HEK293 (cell line): ENCODE measurements around the gene CLDN34.

Experiments used
- ZNF274 ChIP-seq, 2 experiments: fragments of 200-500 bp in 1 of 2; fragments of 450-650 bp in 1 of 2; sonication (Bioruptor generic) in 1 of 2; formaldehyde crosslinking in 1 of 2; IDR thresholded peaks; 2 replicates each; pipeline versions ENCODE4 v1.5.1 to v1.6.1; 2014 to 2016; ENCODE audit warnings: borderline replicate concordance in 1 of 2, inconsistent platforms in 1 of 2, low read length in 1 of 2, missing biosample characterization in 1 of 2, missing genetic modification characterization in 1 of 2
- ZNF426 ChIP-seq: fragments of 450-650 bp; formaldehyde crosslinking; IDR thresholded peaks from 2 replicates; pipeline ENCODE4 v1.5.1; 2017; ENCODE audit warnings: missing biosample characterization, missing genetic modification characterization, mild to moderate bottlenecking, inconsistent platforms, moderate library complexity

DNA sequence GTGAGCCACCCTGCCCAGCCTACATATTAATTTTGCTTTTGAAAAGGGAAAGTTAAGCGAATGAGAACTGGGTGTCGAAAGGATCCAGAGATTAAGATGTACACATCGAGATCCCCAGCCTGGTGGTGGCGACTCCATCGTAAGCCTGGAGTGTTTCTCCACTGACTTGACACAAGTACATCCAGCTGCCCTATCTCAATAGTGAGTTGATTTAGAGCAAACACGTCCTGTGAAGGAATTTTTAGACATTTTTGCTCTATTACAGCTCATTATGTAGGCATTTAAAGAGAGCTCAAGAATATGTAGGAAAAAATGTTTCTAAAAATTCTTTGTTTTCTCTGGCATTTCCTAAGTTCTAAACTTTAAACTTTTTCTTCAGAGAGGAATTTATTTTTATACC, 11.7 kb upstream of the CLDN34 start:
- TF ChIP-seq ZNF426 (tag by site-specific recombination) (no peak), ZNF274 (IDR thresholded peaks at IDR 0.05; ENCODE audit: low read length) (no peak), ZNF274 (tag by site-specific recombination; IDR thresholded peaks at IDR 0.05; ENCODE audit: borderline replicate concordance) (no peak)
